Measurements from ENCODE around the gene APOC3.

The APOC3 gene

DNA sequence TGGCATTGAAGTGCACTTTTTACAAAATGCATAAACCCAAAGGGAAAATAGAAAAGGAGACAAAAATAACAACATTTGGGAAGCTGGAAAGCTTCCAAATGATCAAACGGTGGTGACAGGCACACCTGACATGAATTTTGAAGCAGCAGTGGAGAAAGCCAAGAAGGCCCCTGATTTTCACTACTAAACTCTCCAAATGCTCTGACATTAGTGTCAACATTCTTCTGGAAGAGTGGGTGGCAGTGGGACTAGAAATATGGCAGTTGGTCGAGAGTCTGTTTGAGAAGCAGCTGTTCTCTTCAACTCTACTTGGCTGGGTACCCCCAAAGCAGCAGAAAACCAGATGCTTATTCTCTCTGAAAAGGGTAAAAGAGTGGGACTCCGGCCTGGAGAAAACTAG lies 25.7 kb upstream of the APOC3 start:
- H3K4me3 ChIP-seq (ENCODE audit: low read depth, low read length) = no peak overlapping the region
- TF ChIP-seq, protein P1, sequence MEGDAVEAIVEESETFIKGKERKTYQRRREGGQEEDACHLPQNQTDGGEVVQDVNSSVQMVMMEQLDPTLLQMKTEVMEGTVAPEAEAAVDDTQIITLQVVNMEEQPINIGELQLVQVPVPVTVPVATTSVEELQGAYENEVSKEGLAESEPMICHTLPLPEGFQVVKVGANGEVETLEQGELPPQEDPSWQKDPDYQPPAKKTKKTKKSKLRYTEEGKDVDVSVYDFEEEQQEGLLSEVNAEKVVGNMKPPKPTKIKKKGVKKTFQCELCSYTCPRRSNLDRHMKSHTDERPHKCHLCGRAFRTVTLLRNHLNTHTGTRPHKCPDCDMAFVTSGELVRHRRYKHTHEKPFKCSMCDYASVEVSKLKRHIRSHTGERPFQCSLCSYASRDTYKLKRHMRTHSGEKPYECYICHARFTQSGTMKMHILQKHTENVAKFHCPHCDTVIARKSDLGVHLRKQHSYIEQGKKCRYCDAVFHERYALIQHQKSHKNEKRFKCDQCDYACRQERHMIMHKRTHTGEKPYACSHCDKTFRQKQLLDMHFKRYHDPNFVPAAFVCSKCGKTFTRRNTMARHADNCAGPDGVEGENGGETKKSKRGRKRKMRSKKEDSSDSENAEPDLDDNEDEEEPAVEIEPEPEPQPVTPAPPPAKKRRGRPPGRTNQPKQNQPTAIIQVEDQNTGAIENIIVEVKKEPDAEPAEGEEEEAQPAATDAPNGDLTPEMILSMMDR (IDR thresholded peaks at IDR 0.05; ENCODE audit: insufficient read depth, low read depth, low read length, missing control alignments) = no peak
- DNase-seq (ENCODE audit: low read depth) = no peak

DNA sequence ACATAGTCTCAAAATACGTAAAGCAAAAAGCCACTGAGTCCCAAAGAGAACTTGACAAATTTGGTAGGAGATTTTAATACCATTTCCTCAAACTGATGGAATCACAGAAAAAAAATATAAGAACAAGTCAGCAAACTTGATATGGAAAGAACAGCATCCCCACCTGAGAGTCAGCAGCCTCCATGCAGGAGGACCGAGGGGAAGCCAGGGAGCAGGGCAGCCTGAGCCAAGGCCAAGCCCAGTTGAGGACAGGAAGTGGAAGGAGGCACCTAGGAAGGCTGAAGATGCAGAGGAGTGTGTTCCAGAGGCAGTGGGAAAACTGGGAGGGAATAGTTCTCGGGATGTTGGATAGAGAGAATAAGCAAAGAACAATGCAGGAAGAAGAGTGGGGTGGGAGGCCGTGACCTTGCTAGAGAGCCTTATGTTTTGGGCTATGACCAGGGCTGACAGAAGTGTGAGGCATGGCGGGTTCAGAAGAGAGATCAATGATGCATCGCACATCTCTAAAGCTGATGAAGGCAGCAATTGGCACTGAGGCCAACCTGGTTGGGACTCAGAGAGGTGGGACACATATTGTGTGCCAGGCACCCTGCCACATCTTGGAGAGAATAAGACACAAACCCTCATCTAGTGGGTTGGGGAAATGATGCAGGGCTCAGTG lies 22.0 kb upstream of the APOC3 start:
- TF ChIP-seq, protein P1 (IDR thresholded peaks at IDR 0.05; ENCODE audit: insufficient read depth, low read depth, low read length, missing control alignments) = no peak
- no peak for DNase-seq (ENCODE audit: low read depth)

DNA sequence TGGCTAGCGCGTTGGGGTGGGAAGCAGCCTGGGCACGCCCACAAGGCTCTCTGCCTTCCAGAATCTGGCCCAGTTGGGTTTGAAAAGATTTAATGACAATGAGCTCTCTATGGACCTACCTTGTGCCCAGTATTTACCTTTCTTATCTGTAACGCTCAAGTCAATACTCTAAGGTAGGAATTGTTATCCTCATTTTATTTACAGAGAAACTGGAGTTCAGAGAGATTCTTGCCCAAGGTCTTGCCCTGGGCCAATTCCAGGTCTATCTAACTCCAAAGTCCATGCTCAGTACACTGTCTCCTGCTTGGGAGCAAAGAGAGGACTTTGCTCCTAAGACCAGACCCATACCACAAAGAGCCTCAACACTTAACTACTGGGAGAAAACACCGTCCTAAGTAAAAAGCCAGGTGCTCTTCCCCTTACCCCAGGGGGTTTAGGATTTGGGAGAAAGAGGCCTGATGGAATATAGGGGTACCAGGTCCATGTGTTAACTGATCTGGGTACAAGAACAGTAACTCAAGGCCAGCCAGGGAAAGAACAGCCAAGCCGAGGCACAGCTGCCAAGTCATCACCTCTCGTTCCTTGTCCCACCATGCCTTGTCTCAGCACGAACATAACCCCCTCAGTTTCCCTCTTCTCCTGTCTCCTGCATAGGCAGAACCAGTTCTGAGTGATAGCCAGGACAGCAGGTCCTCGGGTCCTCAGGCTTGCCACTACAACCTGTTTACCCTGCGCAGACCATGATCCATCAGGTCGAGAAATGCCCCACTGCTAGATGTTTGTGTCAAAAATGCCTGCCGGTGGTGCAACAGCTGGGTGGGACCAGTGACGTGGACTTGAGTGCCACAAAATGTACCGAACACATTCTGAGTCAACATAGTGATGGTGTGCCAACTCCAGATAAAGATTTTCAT lies 21.2 kb upstream of the APOC3 start:
- H3K4me3 ChIP-seq (ENCODE audit: low read depth, low read length) = no peak overlapping the region

More for the DNA sequence above, 22.0 kb upstream of the APOC3 start:
- no peak overlapping the region for H3K4me3 ChIP-seq (ENCODE audit: low read depth, low read length)

DNA sequence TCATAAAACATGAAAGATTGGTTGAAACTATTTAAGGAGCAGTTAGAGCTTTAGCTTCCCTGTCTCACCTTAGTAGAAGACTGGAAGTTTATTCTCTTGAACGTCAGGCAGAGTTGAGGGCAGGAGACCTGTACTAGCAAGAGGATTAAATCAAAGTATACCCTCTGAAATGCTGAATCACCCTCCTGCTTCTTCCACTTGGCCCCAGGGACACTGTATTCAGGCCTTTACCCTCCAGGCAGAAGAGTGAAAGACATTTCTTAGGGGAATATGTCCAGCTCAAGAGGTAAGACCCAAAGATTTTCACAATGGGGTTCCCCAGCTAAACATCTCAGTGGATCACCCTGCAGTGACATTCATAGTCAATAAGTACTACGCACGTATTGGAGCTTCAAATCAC lies 18.5 kb upstream of the APOC3 start:
- TF ChIP-seq, protein P1 (IDR thresholded peaks at IDR 0.05; ENCODE audit: insufficient read depth, low read depth, low read length, missing control alignments) = no peak
- DNase-seq (ENCODE audit: low read depth) = no peak
- H3K4me3 ChIP-seq (ENCODE audit: low read depth, low read length) = no peak overlapping the region

More for the DNA sequence above, 21.2 kb upstream of the APOC3 start:
- no peak for DNase-seq (ENCODE audit: low read depth)
- TF ChIP-seq, protein P1 (IDR thresholded peaks at IDR 0.05; ENCODE audit: insufficient read depth, low read depth, low read length, missing control alignments) = no peak

DNA sequence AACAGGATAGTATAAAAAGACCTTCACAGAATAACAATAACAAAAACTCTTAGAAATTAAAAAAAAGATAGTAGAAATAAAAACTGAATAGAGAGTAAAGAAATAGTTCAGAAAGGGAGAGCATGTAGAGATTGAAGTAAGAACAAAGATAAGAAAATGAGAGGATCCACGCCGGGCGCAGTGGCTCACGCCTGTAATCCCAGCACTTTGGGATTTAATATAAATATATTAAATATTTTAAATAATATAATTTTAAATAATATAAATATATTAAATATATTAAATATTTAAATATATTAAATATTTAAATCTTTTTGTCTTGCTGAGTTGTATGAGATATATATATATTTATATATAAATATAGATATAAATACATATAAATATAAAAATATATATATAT lies 17.6 kb upstream of the APOC3 start:
- H3K4me3 ChIP-seq (ENCODE audit: low read depth, low read length) = no peak overlapping the region
- TF ChIP-seq, protein P1 (IDR thresholded peaks at IDR 0.05; ENCODE audit: insufficient read depth, low read depth, low read length, missing control alignments) = no peak
- no peak for DNase-seq (ENCODE audit: low read depth)

DNA sequence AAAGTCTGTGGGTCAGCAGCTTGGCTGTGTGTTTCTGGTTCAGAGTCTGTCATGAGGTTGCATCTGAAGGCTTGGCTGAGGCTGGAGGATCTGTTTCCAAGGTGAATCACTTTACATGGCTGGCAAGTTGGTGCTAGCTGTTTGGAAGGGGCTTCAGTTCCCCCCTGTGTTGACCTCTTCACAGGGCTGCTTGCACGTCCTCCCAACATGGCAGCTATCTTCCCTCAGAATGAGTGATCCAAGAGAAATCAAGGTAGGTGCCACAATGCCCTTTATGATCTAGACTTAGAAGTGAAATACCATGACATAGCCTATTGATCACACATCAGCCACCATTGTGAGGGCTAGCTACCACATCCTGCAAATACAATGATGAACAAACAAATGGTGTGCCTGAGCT lies 16.5 kb upstream of the APOC3 start:
- DNase-seq (ENCODE audit: low read depth) = no peak
- TF ChIP-seq, protein P1 (IDR thresholded peaks at IDR 0.05; ENCODE audit: insufficient read depth, low read depth, low read length, missing control alignments) = no peak

More for the DNA sequence above, 16.5 kb upstream of the APOC3 start:
- H3K4me3 ChIP-seq (ENCODE audit: low read depth, low read length) = no peak overlapping the region

Data from GM12865 (cell line).